Activated T-cell treated with anti-CD3 and anti-CD28 coated beads, Interleukin-2, amount 50 U/mL, for 24 hours (primary cell): ENCODE results near the gene FRY.

Experiments used
- DNase-seq: peaks from one replicate; pipeline ENCODE4 v3.0.0-alpha.2; 2020
- H3K27ac Mint-ChIP-seq: 2 replicates; pipeline ENCODE4 v1.8.0; 2020; ENCODE audit warnings: mild to moderate bottlenecking, mixed read lengths
- H3K27me3 Mint-ChIP-seq: 2 replicates; pipeline ENCODE4 v1.8.0; 2020; ENCODE audit warnings: mixed read lengths
- H3K36me3 Mint-ChIP-seq: 2 replicates; pipeline ENCODE4 v1.8.0; 2020; ENCODE audit warnings: low read depth, mixed read lengths
- H3K4me1 Mint-ChIP-seq: 2 replicates; pipeline ENCODE4 v1.8.0; 2020; ENCODE audit warnings: low read depth, mixed read lengths
- H3K4me3 Mint-ChIP-seq: 2 replicates; pipeline ENCODE4 v1.8.0; 2020; ENCODE audit warnings: mild to moderate bottlenecking, moderate library complexity, mixed read lengths
- H3K9me3 Mint-ChIP-seq: 2 replicates; pipeline ENCODE4 v1.8.0; 2020; ENCODE audit warnings: mixed read lengths

FRY gene

GRCh38 chr13:32107973-32108372 is 76.4 kb downstream of the FRY start:
- no peak for DNase-seq
- no peak overlapping the region for H3K27ac Mint-ChIP-seq
- peaks cover 6% of the 10 kb centered on the region for H3K9me3 Mint-ChIP-seq
- no peak overlapping the region for H3K4me3 Mint-ChIP-seq
- H3K36me3 Mint-ChIP-seq, result peaks cover 5% of the 10 kb centered on the region
- H3K27me3 Mint-ChIP-seq, result no peaks in the 10 kb centered on the region
- H3K4me1 Mint-ChIP-seq, result no peaks in the 10 kb centered on the region

- no peak for DNase-seq
- H3K9me3 Mint-ChIP-seq, result no peaks in the 10 kb centered on the region
- no peak overlapping the region for H3K4me3 Mint-ChIP-seq
- H3K27me3 Mint-ChIP-seq, result no peaks in the 10 kb centered on the region
- H3K4me1 Mint-ChIP-seq, result peaks cover 22% of the 10 kb centered on the region
- H3K36me3 Mint-ChIP-seq, result no peaks in the 10 kb centered on the region
- H3K27ac Mint-ChIP-seq, result no peak overlapping the region
Measured at GRCh38 chr13:32113532-32113931, 82.0 kb downstream of the FRY start.

- Mint-ChIP-seq H3K9me3 (no peaks in the 10 kb centered on the region), H3K27me3 (no peaks in the 10 kb centered on the region), H3K4me1 (peaks cover 22% of the 10 kb centered on the region), H3K36me3 (no peaks in the 10 kb centered on the region), H3K4me3 (no peak overlapping the region), H3K27ac (peak overlapping the region; percentile 69)
- no peak for DNase-seq
Measured at GRCh38 chr13:32114284-32114950, 82.8 kb downstream of the FRY start.

GRCh38 chr13:32115066-32115465 is 83.5 kb downstream of the FRY start:
- peak overlapping the region; percentile 0 for H3K27ac Mint-ChIP-seq
- H3K27me3 Mint-ChIP-seq, result no peaks in the 10 kb centered on the region
- H3K4me3 Mint-ChIP-seq, result no peak overlapping the region
- DNase-seq, result no peak
- H3K36me3 Mint-ChIP-seq, result no peaks in the 10 kb centered on the region
- H3K9me3 Mint-ChIP-seq, result no peaks in the 10 kb centered on the region
- H3K4me1 Mint-ChIP-seq, result peaks cover 22% of the 10 kb centered on the region

GRCh38 chr13:32116210-32116609 is 84.6 kb downstream of the FRY start:
- Mint-ChIP-seq H3K4me3 (no peak overlapping the region), H3K9me3 (no peaks in the 10 kb centered on the region), H3K4me1 (peaks cover 22% of the 10 kb centered on the region), H3K27me3 (no peaks in the 10 kb centered on the region), H3K36me3 (no peaks in the 10 kb centered on the region), H3K27ac (no peak overlapping the region)
- DNase-seq, result no peak

- peaks cover 3% of the 10 kb centered on the region for H3K9me3 Mint-ChIP-seq
- H3K4me1 Mint-ChIP-seq, result peaks cover 23% of the 10 kb centered on the region
- H3K27ac Mint-ChIP-seq, result no peak overlapping the region
- no peak for DNase-seq
- no peak overlapping the region for H3K4me3 Mint-ChIP-seq
- H3K36me3 Mint-ChIP-seq, result no peaks in the 10 kb centered on the region
- H3K27me3 Mint-ChIP-seq, result no peaks in the 10 kb centered on the region
Measured at GRCh38 chr13:32117001-32117400, 85.4 kb downstream of the FRY start.

GRCh38 chr13:32117701-32118100 is 86.1 kb downstream of the FRY start:
- Mint-ChIP-seq H3K36me3 (no peaks in the 10 kb centered on the region), H3K27ac (no peak overlapping the region), H3K4me3 (no peak overlapping the region), H3K4me1 (peaks cover 23% of the 10 kb centered on the region), H3K9me3 (peaks cover 4% of the 10 kb centered on the region), H3K27me3 (no peaks in the 10 kb centered on the region)
- DNase-seq, result no peak

- Mint-ChIP-seq H3K4me1 (peaks cover 2% of the 10 kb centered on the region), H3K4me3 (no peak overlapping the region), H3K27ac (no peak overlapping the region), H3K27me3 (no peaks in the 10 kb centered on the region), H3K36me3 (no peaks in the 10 kb centered on the region), H3K9me3 (peaks cover 5% of the 10 kb centered on the region)
- no peak for DNase-seq
Measured at GRCh38 chr13:32121316-32121715, 89.7 kb downstream of the FRY start.

GRCh38 chr13:32124743-32125142 is 93.2 kb downstream of the FRY start:
- Mint-ChIP-seq H3K27me3 (no peaks in the 10 kb centered on the region), H3K4me1 (peaks cover 2% of the 10 kb centered on the region), H3K9me3 (peaks cover 5% of the 10 kb centered on the region), H3K36me3 (no peaks in the 10 kb centered on the region), H3K4me3 (no peak overlapping the region), H3K27ac (no peak overlapping the region)
- no peak for DNase-seq

GRCh38 chr13:32125221-32125689 is 93.7 kb downstream of the FRY start:
- no peak overlapping the region for H3K27ac Mint-ChIP-seq
- no peaks in the 10 kb centered on the region for H3K36me3 Mint-ChIP-seq
- peaks cover 2% of the 10 kb centered on the region for H3K4me1 Mint-ChIP-seq
- peaks cover 5% of the 10 kb centered on the region for H3K9me3 Mint-ChIP-seq
- no peaks in the 10 kb centered on the region for H3K27me3 Mint-ChIP-seq
- H3K4me3 Mint-ChIP-seq, result no peak overlapping the region
- DNase-seq, result no peak

- Mint-ChIP-seq H3K9me3 (peaks cover 5% of the 10 kb centered on the region), H3K4me3 (no peak overlapping the region), H3K27ac (no peak overlapping the region), H3K36me3 (no peaks in the 10 kb centered on the region), H3K27me3 (no peaks in the 10 kb centered on the region), H3K4me1 (peaks cover 2% of the 10 kb centered on the region)
- DNase-seq, result no peak
Measured at GRCh38 chr13:32125751-32126150, 94.2 kb downstream of the FRY start.

GRCh38 chr13:32126278-32126677 is 94.7 kb downstream of the FRY start:
- Mint-ChIP-seq H3K36me3 (no peaks in the 10 kb centered on the region), H3K27ac (no peak overlapping the region)

GRCh38 chr13:32126756-32127155 is 95.2 kb downstream of the FRY start:
- Mint-ChIP-seq H3K27ac (no peak overlapping the region), H3K4me3 (no peak overlapping the region), H3K4me1 (no peaks in the 10 kb centered on the region), H3K9me3 (peaks cover 4% of the 10 kb centered on the region), H3K36me3 (no peaks in the 10 kb centered on the region), H3K27me3 (no peaks in the 10 kb centered on the region)
- DNase-seq, result no peak

More at GRCh38 chr13:32126278-32126677, 94.7 kb downstream of the FRY start:
- H3K4me3 Mint-ChIP-seq, result no peak overlapping the region
- H3K27me3 Mint-ChIP-seq, result no peaks in the 10 kb centered on the region
- peaks cover 2% of the 10 kb centered on the region for H3K4me1 Mint-ChIP-seq
- no peak for DNase-seq
- H3K9me3 Mint-ChIP-seq, result peaks cover 5% of the 10 kb centered on the region

- no peak overlapping the region for H3K4me3 Mint-ChIP-seq
- no peaks in the 10 kb centered on the region for H3K4me1 Mint-ChIP-seq
- no peak for DNase-seq
- H3K9me3 Mint-ChIP-seq, result peaks cover under 1% of the 10 kb centered on the region
- no peaks in the 10 kb centered on the region for H3K36me3 Mint-ChIP-seq
- no peak overlapping the region for H3K27ac Mint-ChIP-seq
- no peaks in the 10 kb centered on the region for H3K27me3 Mint-ChIP-seq
Measured at GRCh38 chr13:32127691-32128090, 96.1 kb downstream of the FRY start.

- H3K36me3 Mint-ChIP-seq, result no peaks in the 10 kb centered on the region
- DNase-seq, result no peak
- H3K9me3 Mint-ChIP-seq, result no peaks in the 10 kb centered on the region
- H3K4me1 Mint-ChIP-seq, result no peaks in the 10 kb centered on the region
- H3K27me3 Mint-ChIP-seq, result no peaks in the 10 kb centered on the region
- H3K27ac Mint-ChIP-seq, result no peak overlapping the region
- H3K4me3 Mint-ChIP-seq, result no peak overlapping the region
Measured at GRCh38 chr13:32134241-32135055, 102.9 kb downstream of the FRY start.
